Smooth muscle cell (in vitro differentiated cells): Measurements from ENCODE around the gene CAMK2N1. TPM values are rescaled to one million over a fixed set of nuclear protein-coding genes. Genes with fewer than 3 reads are reported as not detected.

Source experiments
- DNase-seq: peaks from one replicate; lab custom pipeline; 2025; ENCODE audit not compliant: unreplicated experiment; lab: John Stamatoyannopoulos, UW
- H2AFZ ChIP-seq: fragments of 200-600 bp; sonication (generic); 2 replicates; pipeline ENCODE4 v1.6.0; 2016; ENCODE audit warnings: antibody characterized with exemption, low read depth, mild to moderate bottlenecking
- H3F3A ChIP-seq: fragments of 200-600 bp; sonication (generic); 2 replicates; pipeline ENCODE4 v1.6.0; 2017; ENCODE audit warnings: antibody characterized with exemption, low read depth
- H3K27ac ChIP-seq: fragments of 200-600 bp; sonication (generic); 2 replicates; pipeline ENCODE4 v1.5.1; 2016; ENCODE audit warnings: low read depth, mild to moderate bottlenecking
- H3K27me3 ChIP-seq: fragments of 200-600 bp; sonication (generic); 2 replicates; pipeline ENCODE4 v1.6.1; 2016; ENCODE audit warnings: low read depth, mild to moderate bottlenecking
- H3K36me3 ChIP-seq: fragments of 200-600 bp; sonication (generic); 2 replicates; pipeline ENCODE4 v1.5.1; 2016; ENCODE audit warnings: low read depth
- H3K4me1 ChIP-seq: fragments of 200-600 bp; sonication (generic); 2 replicates; pipeline ENCODE4 v1.5.1; 2016; ENCODE audit warnings: low read depth
- H3K4me2 ChIP-seq: fragments of 200-600 bp; sonication (generic); 2 replicates; pipeline ENCODE4 v1.6.0; 2016; ENCODE audit warnings: mild to moderate bottlenecking
- H3K4me3 ChIP-seq: fragments of 200-600 bp; sonication (generic); 2 replicates; pipeline ENCODE4 v1.5.1; 2016; ENCODE audit warnings: mild to moderate bottlenecking
- H3K79me2 ChIP-seq: fragments of 200-600 bp; sonication (generic); 2 replicates; pipeline ENCODE4 v1.6.0; 2016; ENCODE audit warnings: low read depth, mild to moderate bottlenecking
- H3K9ac ChIP-seq: fragments of 200-600 bp; sonication (generic); 2 replicates; pipeline ENCODE4 v1.6.0; 2016; ENCODE audit warnings: low read depth
- H3K9me3 ChIP-seq: fragments of 200-600 bp; sonication (generic); replicated peaks from 2 replicates; pipeline ENCODE4 v1.5.1; 2016; ENCODE audit warnings: low read depth
- H4K20me1 ChIP-seq: fragments of 200-600 bp; sonication (generic); 2 replicates; pipeline ENCODE4 v1.6.0; 2016; ENCODE audit warnings: low read depth
- CTCF ChIP-seq: fragments of 200-600 bp; sonication (generic); IDR thresholded peaks from 2 replicates; pipeline ENCODE4 v1.5.1; 2017; ENCODE audit warnings: borderline replicate concordance, mild to moderate bottlenecking, antibody characterized with exemption; ENCODE audit not compliant: insufficient read depth, poor library complexity, severe bottlenecking
- WGBS: methylation state at CpG from one replicate; pipeline ENCODE4 v1.1.7; 2016; ENCODE audit warnings: low lambda C conversion rate; 5-methylcytosine and 5-hydroxymethylcytosine counted together
- polyA plus RNA-seq: library from polyadenylated mRNA; unstranded; fragments of >200 nt; fragmentation: Nextera tagmentation; extraction: Ambion mirVana; gene quantifications from 2 replicates; pipeline ENCODE4 v1.2.1, GENCODE V29; 2016
- total RNA-seq: library from RNA; depleted of rRNA; stranded (reverse); fragments of >200 nt; gene quantifications from 2 replicates; pipeline ENCODE4 v1.2.3, GENCODE V29; 2014

Gene CAMK2N1
- total and polyA plus RNA-seq, 2 experiments from 2014 or later, result 11.0 to 13.2 TPM

DNA sequence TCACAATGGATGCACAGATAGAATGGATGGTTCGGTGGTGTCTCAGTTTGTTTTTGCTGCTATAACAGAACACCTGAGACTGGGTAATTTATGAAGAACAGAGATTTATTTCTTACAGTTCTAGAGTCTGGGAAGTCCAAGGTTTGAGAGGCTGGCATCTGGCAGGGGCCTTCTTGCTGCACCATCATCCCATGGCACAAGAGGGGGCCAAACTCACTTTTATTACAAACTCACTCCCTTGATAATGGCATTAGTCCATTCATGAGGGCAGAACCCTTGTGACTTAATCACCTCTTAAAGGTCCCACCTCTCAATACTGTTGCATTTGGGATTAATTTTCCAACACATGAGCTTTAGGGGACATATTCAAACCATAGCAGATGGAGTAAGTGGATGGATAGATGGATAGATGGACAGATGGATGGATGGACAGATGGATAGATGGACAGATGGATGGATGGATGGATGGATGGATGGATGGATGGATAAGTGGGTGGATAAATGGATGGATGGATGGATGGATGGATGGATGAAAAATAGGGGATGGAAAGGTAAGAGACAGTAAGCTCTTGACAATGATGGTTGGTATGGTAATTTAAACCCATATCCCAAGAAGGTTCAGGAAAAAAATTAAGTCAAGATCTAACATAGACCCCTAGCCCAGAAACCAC is 16.5 kb downstream of the CAMK2N1 start:
- H3K4me3 ChIP-seq, result no peak overlapping the region
- peaks cover 46% of the 10 kb centered on the region for H3K27me3 ChIP-seq
- H3K27ac ChIP-seq, result no peak overlapping the region
- 86% methylated on average over 1 of the region's 1 CpG for WGBS
- TF ChIP-seq CTCF, result no peak
- no peak overlapping the region for H3K9ac ChIP-seq
- H3K4me2 ChIP-seq, result no peak overlapping the region
- no peaks in the 10 kb centered on the region for H3K4me1 ChIP-seq
- H3K9me3 ChIP-seq, result no peaks in the 10 kb centered on the region
- DNase-seq, result no peak
- no peaks in the 10 kb centered on the region for H3K36me3 ChIP-seq
- no peaks in the 10 kb centered on the region for H4K20me1 ChIP-seq
- H2AFZ ChIP-seq, result no peak overlapping the region
- no peaks in the 10 kb centered on the region for H3K79me2 ChIP-seq
- H3F3A ChIP-seq, result no peaks in the 10 kb centered on the region

DNA sequence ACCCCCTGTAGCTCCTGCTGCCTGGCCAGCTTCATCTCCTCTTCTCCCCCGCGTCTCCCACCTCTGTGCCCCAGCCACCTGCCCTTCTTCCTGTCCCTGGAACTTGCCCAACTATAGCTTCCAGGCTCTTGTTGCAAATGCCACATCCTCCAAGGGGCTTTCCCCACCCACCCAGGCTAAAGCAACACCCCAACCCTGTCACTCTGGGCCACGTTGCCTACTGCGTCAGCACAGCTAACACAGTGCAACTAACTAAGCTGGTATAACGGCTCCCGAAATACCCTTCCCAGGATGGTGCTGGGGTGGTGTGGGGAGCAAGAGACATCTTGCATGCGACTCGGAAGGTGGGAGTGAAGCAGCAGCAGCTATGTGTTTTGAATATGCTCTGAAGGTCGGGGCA is 19.7 kb downstream of the CAMK2N1 start:
- no peaks in the 10 kb centered on the region for H3K36me3 ChIP-seq
- no peak overlapping the region for H3K27ac ChIP-seq
- H3K4me1 ChIP-seq, result no peaks in the 10 kb centered on the region
- H3K79me2 ChIP-seq, result no peaks in the 10 kb centered on the region
- H4K20me1 ChIP-seq, result no peaks in the 10 kb centered on the region
- no peak for DNase-seq
- no peaks in the 10 kb centered on the region for H3K9me3 ChIP-seq
- H3K27me3 ChIP-seq, result peaks cover 55% of the 10 kb centered on the region
- H3K9ac ChIP-seq, result no peak overlapping the region
- H3F3A ChIP-seq, result no peaks in the 10 kb centered on the region
- TF ChIP-seq CTCF, result no peak
- 88% methylated on average over 9 of the region's 9 CpGs for WGBS
- no peak overlapping the region for H3K4me3 ChIP-seq
- H2AFZ ChIP-seq, result no peak overlapping the region
- no peak overlapping the region for H3K4me2 ChIP-seq

DNA sequence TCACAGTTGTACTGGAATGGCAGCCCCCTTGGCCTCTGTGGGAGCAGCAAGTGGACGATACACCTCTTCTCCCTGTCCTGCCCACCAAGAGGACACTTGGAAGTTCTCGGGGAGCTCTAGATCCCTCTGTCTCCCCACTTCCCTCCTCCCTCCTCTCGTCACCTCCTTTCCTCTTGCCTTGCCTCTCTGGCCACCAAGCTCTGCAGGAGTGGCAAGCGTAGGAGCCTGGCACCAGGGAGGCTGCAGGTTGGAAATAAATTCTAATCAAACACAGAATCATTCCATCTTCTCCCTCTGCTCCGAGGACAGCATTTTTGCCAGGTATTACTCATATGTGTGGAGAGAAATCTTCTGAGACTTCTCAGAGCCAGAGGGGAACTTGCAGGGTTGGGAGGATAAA is 20.8 kb downstream of the CAMK2N1 start:
- Histone ChIP-seq H3K27ac (no peak overlapping the region), H3K4me2 (no peak overlapping the region), H3F3A (no peaks in the 10 kb centered on the region), H3K4me3 (no peak overlapping the region), H3K9me3 (no peaks in the 10 kb centered on the region), H3K36me3 (no peaks in the 10 kb centered on the region), H3K27me3 (peaks cover 60% of the 10 kb centered on the region), H3K4me1 (no peaks in the 10 kb centered on the region), H4K20me1 (no peaks in the 10 kb centered on the region), H3K9ac (no peak overlapping the region), H3K79me2 (no peaks in the 10 kb centered on the region), H2AFZ (no peak overlapping the region)
- no peak for DNase-seq
- no peak for TF ChIP-seq CTCF
- 69% methylated on average over 5 of the region's 5 CpGs for WGBS

DNA sequence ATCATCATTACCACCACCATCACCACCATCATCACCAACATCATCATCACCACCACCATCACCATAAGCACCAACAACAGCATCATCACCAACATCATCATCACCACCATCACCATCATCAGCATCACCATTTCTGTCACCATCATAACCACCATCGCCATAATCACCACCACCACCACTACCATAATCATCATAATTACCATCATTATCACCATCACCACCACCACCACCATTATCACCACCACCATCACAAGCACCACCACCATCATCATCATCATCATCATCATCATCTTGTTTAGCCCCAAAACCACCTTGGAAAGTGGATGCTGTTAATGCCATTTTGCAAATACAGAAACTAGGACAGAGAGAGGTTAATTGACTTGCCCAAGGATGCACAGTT is 22.5 kb downstream of the CAMK2N1 start:
- no peak for DNase-seq
- no peaks in the 10 kb centered on the region for H3K36me3 ChIP-seq
- no peaks in the 10 kb centered on the region for H4K20me1 ChIP-seq
- no peaks in the 10 kb centered on the region for H3K79me2 ChIP-seq
- H3K27ac ChIP-seq, result no peak overlapping the region
- H3F3A ChIP-seq, result no peaks in the 10 kb centered on the region
- H3K9me3 ChIP-seq, result no peaks in the 10 kb centered on the region
- no peaks in the 10 kb centered on the region for H3K4me1 ChIP-seq
- WGBS, result 88% methylated on average over 1 of the region's 1 CpG
- H2AFZ ChIP-seq, result no peak overlapping the region
- H3K9ac ChIP-seq, result no peak overlapping the region
- H3K4me3 ChIP-seq, result no peak overlapping the region
- no peak overlapping the region for H3K4me2 ChIP-seq
- H3K27me3 ChIP-seq, result peaks cover 47% of the 10 kb centered on the region
- no peak for TF ChIP-seq CTCF
